ENCODE data around the gene RSF1. TPM values are rescaled to one million over a fixed set of nuclear protein-coding genes. Genes with fewer than 3 reads are reported as not detected.
A peak's percentile ranks its signal among the peaks of the same experiment; 100 is the strongest.

Gene RSF1
- total and polyA plus RNA-seq, 2 experiments from 2014 or later: 68.9 to 81.7 TPM

- no peaks in the 10 kb centered on the region for H3K27me3 ChIP-seq
- no peak for TF ChIP-seq CTCF (IDR thresholded peaks at IDR 0.05; ENCODE audit: low read depth, low read length)
- no peaks in the 10 kb centered on the region for H3K9me3 ChIP-seq (ENCODE audit: low read depth)
- no peak overlapping the region for H3K4me3 ChIP-seq
- DNase-seq (ENCODE audit: low read depth in 1 of 2, low spot score in 1 of 2): no peak
- H3K4me1 ChIP-seq (ENCODE audit: low read depth): no peaks in the 10 kb centered on the region
- H3K27ac ChIP-seq: no peak overlapping the region
- no peaks in the 10 kb centered on the region for H3K36me3 ChIP-seq
Measured at GRCh38 chr11:77775936-77776335, 44.6 kb downstream of the RSF1 start.

- Histone ChIP-seq H3K4me3 (no peak overlapping the region), H3K36me3 (no peaks in the 10 kb centered on the region), H3K9me3 (ENCODE audit: low read depth) (no peaks in the 10 kb centered on the region), H3K27ac (no peak overlapping the region), H3K27me3 (no peaks in the 10 kb centered on the region), H3K4me1 (ENCODE audit: low read depth) (no peaks in the 10 kb centered on the region)
- DNase-seq (ENCODE audit: low read depth in 1 of 2, low spot score in 1 of 2): peak in 1 of 2 donors; percentile 47
- no peak for TF ChIP-seq CTCF (IDR thresholded peaks at IDR 0.05; ENCODE audit: low read depth, low read length)
Measured at GRCh38 chr11:77771135-77771534, 49.4 kb downstream of the RSF1 start.

GRCh38 chr11:77770629-77771028 lies 49.9 kb downstream of the RSF1 start:
- H3K4me1 ChIP-seq (ENCODE audit: low read depth): no peaks in the 10 kb centered on the region
- H3K36me3 ChIP-seq: no peaks in the 10 kb centered on the region
- H3K27me3 ChIP-seq: no peaks in the 10 kb centered on the region
- TF ChIP-seq CTCF (IDR thresholded peaks at IDR 0.05; ENCODE audit: low read depth, low read length): no peak
- DNase-seq (ENCODE audit: low read depth in 1 of 2, low spot score in 1 of 2): no peak
- no peaks in the 10 kb centered on the region for H3K9me3 ChIP-seq (ENCODE audit: low read depth)
- no peak overlapping the region for H3K27ac ChIP-seq
- H3K4me3 ChIP-seq: no peak overlapping the region

- Histone ChIP-seq H3K9me3 (ENCODE audit: low read depth) (no peaks in the 10 kb centered on the region), H3K4me3 (no peak overlapping the region), H3K27me3 (no peaks in the 10 kb centered on the region), H3K36me3 (peaks cover 16% of the 10 kb centered on the region), H3K27ac (no peak overlapping the region), H3K4me1 (ENCODE audit: low read depth) (no peaks in the 10 kb centered on the region)
- TF ChIP-seq CTCF (IDR thresholded peaks at IDR 0.05; ENCODE audit: low read depth, low read length): no peak
- DNase-seq (ENCODE audit: low read depth in 1 of 2, low spot score in 1 of 2): no peak
Measured at GRCh38 chr11:77762426-77762825, 58.1 kb downstream of the RSF1 start.

GRCh38 chr11:77761491-77761890 lies 59.0 kb downstream of the RSF1 start:
- Histone ChIP-seq H3K27ac (no peak overlapping the region), H3K4me3 (no peak overlapping the region), H3K36me3 (peaks cover 16% of the 10 kb centered on the region), H3K9me3 (ENCODE audit: low read depth) (no peaks in the 10 kb centered on the region), H3K27me3 (no peaks in the 10 kb centered on the region), H3K4me1 (ENCODE audit: low read depth) (no peaks in the 10 kb centered on the region)
- no peak for DNase-seq (ENCODE audit: low read depth in 1 of 2, low spot score in 1 of 2)
- no peak for TF ChIP-seq CTCF (IDR thresholded peaks at IDR 0.05; ENCODE audit: low read depth, low read length)

GRCh38 chr11:77758331-77758730 lies 62.2 kb downstream of the RSF1 start:
- Histone ChIP-seq H3K4me3 (no peak overlapping the region), H3K36me3 (peaks cover 9% of the 10 kb centered on the region), H3K9me3 (ENCODE audit: low read depth) (no peaks in the 10 kb centered on the region), H3K27me3 (no peaks in the 10 kb centered on the region), H3K4me1 (ENCODE audit: low read depth) (no peaks in the 10 kb centered on the region), H3K27ac (peak overlapping the region; percentile 34)
- DNase-seq (ENCODE audit: low read depth in 1 of 2, low spot score in 1 of 2): no peak
- TF ChIP-seq CTCF (IDR thresholded peaks at IDR 0.05; ENCODE audit: low read depth, low read length): no peak

Data from cardiac muscle cell (in vitro differentiated cells and primary cell).